ENCODE measurements around the gene CCND3.
"Not testable (repeated sequence)": the region's sequence is repeated elsewhere in the genome, so short reads cannot be mapped to it uniquely, and the experiment has no call there.

The CCND3 gene

GRCh38 chr6:41943456-41943855 lies 1.8 kb upstream of the CCND3 start:
- no peak for DNase-seq

GRCh38 chr6:41942882-41943281 lies 1.3 kb upstream of the CCND3 start:
- DNase-seq = not testable (repeated sequence)

- no peak for DNase-seq
Measured at GRCh38 chr6:41942067-41942851, 651 bp upstream of the CCND3 start.

GRCh38 chr6:41940759-41941279 lies 789 bp downstream of the CCND3 start:
- peak; percentile 33 for DNase-seq

- DNase-seq = no peak
Measured at GRCh38 chr6:41939848-41940758, 1.5 kb downstream of the CCND3 start.

- DNase-seq = no peak
Measured at GRCh38 chr6:41939176-41939847, 2.3 kb downstream of the CCND3 start.

GRCh38 chr6:41938590-41939175 lies 2.9 kb downstream of the CCND3 start:
- DNase-seq = no peak

- no peak for DNase-seq
Measured at GRCh38 chr6:41937861-41938574, 3.6 kb downstream of the CCND3 start.

GRCh38 chr6:41937472-41937860 lies 4.1 kb downstream of the CCND3 start:
- DNase-seq = no peak

- DNase-seq = peak; percentile 54
Measured at GRCh38 chr6:41936073-41936837, 5.4 kb downstream of the CCND3 start.

GRCh38 chr6:41935685-41936072 lies 5.9 kb downstream of the CCND3 start:
- DNase-seq = no peak

- no peak for DNase-seq
Measured at GRCh38 chr6:41935193-41935574, 6.4 kb downstream of the CCND3 start.

GRCh38 chr6:41934278-41935192 lies 7.1 kb downstream of the CCND3 start:
- no peak for DNase-seq

- no peak for DNase-seq
Measured at GRCh38 chr6:41932378-41932777, 9.2 kb downstream of the CCND3 start.

- DNase-seq = no peak
Measured at GRCh38 chr6:41931792-41932191, 9.8 kb downstream of the CCND3 start.

- no peak for DNase-seq
Measured at GRCh38 chr6:41929924-41930323, 11.7 kb downstream of the CCND3 start.

GRCh38 chr6:41927253-41927652 lies 14.4 kb downstream of the CCND3 start:
- DNase-seq = no peak

GRCh38 chr6:41922154-41922553 lies 19.5 kb downstream of the CCND3 start:
- DNase-seq = no peak

GRCh38 chr6:41921712-41921998 lies 20.0 kb downstream of the CCND3 start:
- DNase-seq = no peak

GRCh38 chr6:41920921-41921711 lies 20.5 kb downstream of the CCND3 start, which contains the start of the genes BYSL and MED20:
TSS of gene BYSL (plus strand) at chr6:41921499. CDS start at chr6:41921563, 64 bp downstream.
TSS of gene MED20 (minus strand) at chr6:41921139. CDS start at chr6:41921018, 121 bp downstream.
- DNase-seq = peak; percentile 93
